Body of pancreas (tissue), 4 donors: ENCODE results near the gene RCN2.

Experiments used
- CTCF ChIP-seq, 7 experiments: fragments of 450-650 bp in 4 of 7; fragments of 200-600 bp in 3 of 7; sonication (generic) in 3 of 7; IDR thresholded peaks; one replicate each; pipeline ENCODE4 v1.5.1; 2016 to 2019; ENCODE audit warnings: antibody characterized with exemption in 7 of 7
- POLR2A ChIP-seq, 3 donors: fragments of 450-650 bp; IDR thresholded peaks; one replicate each; pipeline ENCODE4 v1.6.1; 2016; ENCODE audit warnings: antibody characterized with exemption in 3 of 3, mild to moderate bottlenecking in 2 of 3

DNA sequence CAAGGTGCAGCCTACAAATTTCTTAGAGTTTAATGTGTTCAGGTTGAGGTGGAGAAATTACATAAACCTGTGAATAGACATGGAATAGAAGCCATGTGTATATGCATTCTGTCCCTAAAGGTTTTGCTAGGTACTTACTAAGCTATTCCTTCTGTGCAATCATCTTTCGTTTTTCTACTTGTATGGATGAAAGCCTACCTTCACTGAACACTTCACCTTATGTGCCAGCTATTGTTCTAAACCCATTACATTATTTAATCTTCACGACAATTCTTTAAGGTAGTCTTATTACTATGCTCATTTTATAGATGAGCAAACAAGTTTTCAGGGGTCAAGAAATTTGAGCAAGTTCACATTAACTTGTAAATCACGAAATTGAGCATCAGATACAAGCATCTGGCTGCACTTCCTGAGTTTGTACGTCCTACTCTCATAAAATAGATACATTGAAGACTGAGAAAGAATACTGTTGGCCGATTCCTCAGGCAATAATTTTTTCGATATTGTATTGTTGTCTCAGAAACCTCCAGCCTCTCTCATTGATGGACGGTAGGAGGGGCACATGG lies 635 bp upstream of the RCN2 start:
- TF ChIP-seq POLR2A (IDR thresholded peaks at IDR 0.05) (no peak), CTCF (IDR thresholded peaks at IDR 0.05) (no peak)
